IPS-NIHi11 (cell line): Measurements from ENCODE around the gene PER2.
A peak's percentile ranks its signal among the peaks of the same experiment; 100 is the strongest.
"Not testable (repeated sequence)": the region's sequence is repeated elsewhere in the genome, so short reads cannot be mapped to it uniquely, and the experiment has no call there.

Source experiments
- DNase-seq: peaks from one replicate; pipeline ENCODE4 v3.0.0; 2012; ENCODE audit warnings: mixed read lengths, low spot score

Gene PER2

DNA sequence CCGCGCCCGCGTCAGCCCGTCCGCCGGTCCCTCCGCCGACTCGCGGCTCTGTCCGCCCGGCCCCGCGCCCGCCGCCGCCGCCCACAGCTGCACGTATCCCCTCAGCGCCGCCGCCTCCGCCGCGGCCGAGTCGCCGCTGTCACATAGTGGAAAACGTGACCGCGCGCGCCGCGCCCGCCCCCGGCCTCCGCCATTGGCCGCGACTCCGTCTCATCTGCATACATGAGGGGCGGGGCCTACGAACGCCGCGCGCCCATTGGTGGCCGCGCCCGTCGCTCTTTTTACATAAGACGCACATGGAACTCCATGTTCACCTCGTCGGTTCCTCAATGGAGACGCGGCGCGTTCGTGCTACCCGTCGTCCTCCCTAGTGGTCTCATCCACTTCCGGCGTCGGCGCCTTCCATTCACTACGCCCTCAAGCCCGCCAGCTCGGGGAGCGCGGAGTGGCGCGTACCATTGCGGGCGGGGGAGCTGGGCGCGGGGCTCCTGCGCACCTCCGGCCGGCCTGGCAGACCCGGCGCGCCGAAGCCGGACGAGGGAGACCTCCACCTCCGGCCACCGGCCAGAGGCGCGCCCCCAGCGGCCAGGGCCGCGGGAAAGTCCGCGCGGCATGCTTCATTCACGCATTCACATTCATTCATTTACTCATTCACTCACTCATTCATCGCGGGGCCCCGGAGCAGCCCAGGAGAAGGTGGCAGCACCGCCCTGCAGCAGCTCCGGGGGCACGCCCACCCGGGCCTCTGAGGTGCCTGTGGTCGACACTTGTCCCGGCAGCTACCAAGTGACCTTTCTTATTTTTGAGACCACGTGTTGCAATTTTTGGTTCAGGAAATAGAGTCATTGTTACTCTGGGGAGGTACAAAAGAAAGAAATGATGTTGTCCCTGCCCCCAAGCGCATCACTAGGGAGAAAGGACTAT is 502 bp upstream of the PER2 start:
- peak; percentile 92 for DNase-seq

DNA sequence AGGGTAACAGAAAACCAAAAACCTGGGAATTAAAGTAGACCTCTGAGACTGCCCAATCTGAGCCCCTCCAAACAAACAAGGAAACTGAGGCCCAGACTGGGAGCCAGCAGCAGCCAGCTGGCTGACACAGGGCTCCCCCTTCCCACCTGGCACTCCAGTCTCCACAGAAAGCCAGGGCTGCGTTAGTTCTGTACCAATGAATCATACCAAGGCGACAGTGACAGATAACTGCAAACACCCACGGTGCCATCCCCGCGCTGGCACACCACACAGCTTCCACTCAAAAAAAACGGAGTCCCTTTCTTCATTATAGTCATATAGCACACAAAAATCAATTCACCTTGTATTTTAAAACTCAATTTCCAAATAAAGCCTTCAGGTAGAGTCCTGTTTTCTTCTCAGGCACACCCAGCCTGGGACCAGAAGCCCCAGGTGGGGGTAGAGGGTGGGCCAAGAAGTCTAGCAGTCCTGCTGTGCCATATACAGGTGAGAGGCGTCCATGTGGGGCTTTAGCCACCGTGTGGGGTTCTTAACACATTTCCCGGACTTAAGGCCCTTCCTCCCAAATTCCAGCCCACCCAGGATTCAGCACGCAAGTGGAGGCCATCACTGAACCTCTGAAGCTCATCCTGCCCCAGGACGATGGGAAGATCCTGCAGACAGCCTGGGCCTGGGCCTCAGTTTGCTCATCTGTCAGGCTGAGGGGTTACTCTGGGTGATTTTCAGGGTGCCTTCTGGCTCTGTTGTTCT is 1.2 kb downstream of the PER2 start:
- DNase-seq: no peak

DNA sequence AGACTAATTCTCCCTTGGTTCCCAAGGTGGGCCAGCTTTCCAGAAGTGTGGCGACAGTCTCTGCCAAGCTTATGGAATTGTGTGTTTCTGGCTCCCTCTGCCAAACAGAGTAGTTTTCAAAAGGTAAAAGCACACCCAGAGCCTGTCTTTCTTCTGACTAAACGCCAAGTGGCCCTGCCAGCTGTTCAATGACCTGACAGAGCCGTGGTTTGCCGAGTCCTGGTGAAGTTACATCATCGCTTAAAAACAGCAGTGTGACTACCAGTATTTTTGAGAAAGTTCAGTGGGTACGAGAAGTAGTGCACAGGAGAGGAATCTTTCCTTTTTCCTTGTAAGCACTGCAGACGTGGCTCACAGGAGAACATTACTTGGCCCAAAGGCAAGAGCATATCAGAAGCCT is 1.9 kb downstream of the PER2 start:
- DNase-seq: no peak

DNA sequence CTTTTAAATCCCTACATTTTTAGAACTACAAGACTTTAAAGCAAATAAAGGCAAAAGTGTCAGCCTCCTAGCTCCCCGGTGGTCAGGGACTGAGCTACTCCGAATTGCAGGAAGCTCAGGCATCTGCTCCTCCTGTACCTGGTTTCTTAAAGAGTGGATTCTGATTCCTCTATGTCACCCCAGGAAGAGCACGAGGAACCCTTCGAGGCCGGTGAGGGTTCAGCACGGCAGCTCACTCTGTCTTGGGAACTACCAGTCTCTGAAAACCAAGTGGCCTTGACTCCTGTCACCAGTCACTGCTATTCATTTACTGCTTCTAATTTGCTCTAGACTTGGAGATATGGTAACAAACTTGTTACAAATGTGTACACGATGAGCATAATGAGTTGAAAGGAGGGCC is 2.3 kb downstream of the PER2 start:
- no peak for DNase-seq

DNA sequence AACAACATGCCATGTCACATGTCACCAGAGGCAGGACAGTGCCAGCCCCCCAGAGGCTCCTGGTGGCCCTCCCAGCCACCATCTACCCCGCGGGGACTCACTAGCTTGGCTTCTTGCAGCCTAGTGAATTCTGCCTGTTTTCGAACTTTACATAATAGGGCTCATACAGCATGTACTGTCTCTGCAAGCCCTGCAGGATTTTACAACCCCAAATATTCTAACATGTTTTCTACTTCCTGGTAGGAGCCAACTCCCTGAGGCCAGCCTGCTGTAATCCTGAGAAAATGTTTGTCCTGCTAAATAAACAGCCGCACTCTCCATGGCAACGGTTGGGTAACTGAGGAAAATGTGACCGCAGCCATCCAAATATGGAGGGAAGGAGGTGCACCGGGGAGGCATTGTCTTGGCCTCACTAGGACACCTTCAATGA is 2.7 kb downstream of the PER2 start:
- peak; percentile 50 for DNase-seq

DNA sequence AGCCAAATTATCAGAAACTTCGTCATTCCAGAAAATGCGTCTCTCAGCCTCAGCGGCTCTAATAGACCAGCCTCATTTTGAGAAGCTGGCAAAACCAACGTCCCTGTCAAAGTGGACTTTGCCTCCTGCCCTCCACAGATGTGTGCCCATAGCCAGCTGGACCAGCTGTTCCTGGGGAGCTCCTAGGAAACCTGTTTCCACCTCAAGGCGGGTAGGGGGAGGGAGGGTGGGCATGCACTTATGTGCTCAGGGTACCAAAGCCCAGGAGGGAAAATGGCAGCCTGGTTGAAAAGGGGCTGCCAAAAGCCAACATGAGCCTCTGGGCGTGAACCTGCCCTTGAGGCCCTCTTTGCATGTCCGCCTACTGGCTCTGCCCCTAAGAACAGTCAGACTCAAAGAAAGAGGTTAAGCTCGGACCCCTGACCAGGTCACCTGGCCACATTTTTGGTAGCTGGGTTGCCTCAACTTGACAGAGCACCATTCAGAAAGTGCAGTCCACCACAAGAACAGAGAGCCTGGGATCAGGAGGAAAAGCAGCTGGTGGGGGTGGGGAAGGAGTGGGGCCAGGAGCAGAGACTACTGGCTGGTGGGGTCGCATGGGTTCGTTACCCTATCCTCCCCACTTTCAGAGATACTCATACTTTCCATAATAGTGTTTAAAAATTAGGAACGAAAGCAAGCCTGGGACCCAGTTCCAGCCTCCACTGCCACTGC is 3.5 kb downstream of the PER2 start:
- DNase-seq: no peak

DNA sequence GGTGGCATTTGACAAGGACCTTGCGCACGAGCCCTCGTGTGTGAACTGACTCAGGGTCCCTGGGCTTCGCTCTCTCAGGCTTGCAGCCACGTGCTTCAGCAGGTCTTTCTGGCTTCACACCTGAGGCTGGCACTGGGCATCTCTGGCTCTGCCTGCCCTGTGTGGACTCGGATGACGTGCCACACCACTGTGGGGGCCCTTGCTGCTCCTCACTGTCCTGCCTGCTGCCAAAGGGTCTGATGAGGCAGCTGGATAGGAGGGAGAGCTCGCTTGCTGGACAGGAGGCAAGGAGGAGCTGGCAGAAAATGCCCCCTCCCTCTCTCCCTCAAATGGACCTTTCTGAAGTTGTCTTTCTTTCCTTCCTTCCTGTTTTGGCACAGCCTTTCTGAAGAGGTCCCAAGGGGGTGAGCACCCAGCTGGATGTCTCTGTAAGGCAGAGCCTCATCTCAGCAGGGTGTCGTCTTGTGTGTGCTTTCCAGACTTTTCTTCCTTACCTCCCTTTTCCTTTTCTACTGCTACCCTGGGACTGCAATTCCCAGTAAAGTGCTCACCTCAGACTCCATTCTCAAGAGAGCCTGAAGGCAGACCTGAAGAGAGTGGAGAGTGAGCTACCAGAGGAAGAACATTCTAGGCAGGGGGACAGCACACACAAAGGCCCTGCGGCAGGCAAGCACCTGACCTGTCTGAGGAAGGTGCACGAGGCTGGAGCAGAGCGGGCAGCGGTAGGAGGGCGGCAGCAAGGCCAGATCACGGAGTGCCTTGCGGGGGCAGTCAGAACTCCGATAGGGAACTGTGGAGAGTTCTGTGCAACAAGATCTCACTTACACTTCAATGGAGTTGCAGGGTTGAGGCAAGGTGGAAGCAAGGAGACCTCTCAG is 5.3 kb downstream of the PER2 start:
- DNase-seq: no peak

DNA sequence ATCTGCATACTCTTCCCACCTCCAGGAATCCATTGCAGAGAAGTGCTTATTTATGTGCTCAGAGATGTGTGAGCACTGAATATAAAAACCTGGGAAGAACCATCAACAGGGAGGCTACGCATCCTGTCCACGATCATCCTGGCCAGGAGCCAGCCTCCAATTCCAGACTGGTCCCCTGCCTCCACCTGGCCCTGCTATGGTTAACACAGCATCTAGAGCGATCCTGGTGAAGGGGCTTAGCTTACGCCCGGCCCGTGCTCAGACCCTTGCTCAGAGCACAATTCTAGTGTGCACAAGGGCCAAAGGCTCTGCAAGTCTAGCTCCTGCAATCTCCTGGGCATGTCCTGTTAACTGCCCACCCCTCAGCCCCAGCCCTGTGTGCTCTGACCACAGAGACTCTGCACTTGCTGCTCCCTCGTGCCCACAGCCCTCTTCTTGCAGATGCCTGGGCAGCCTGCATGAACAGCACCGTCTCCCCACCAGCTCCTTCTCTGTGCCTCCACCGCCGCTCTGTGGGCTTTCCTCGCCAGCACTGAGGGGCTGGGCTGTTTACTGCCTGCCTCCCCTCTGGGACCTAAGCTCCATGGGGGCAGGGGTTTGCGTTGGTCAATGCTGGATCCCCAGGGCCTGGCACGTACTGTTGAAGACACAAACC is 6.5 kb downstream of the PER2 start:
- DNase-seq: no peak

DNA sequence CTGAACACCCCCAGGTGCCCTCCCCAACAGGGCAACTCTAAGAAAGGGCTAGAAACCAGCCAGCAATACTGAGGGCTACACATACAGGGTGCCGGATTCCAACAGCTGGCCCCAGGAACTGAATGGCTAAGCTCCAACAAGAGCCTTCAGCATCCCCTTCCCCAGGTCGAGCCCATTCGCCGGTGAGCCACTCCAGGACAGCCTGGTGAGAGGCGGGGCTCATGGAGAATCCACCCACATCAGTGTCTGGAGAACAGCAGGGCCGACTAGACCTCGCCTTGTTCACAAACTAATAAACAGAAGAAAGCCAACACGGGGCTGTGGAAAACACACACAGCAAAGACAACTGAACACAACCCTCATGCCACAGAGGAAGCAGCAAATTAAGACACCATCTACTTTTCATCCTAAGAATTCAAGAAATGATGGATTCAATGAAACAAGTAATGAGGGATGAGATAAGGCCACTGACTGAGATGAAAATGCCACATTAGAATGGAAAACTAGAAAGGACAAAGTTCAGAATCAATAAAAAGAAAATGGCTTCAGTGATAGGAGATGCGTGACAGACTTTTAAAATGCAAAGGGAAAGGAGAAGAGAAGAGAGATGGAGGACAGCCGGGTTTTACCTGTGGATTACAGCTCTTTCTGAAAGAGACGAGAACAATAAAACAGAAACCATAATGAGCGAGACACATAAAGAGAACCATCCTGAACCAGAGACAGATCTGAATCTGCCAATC is 8.2 kb downstream of the PER2 start:
- no peak for DNase-seq

DNA sequence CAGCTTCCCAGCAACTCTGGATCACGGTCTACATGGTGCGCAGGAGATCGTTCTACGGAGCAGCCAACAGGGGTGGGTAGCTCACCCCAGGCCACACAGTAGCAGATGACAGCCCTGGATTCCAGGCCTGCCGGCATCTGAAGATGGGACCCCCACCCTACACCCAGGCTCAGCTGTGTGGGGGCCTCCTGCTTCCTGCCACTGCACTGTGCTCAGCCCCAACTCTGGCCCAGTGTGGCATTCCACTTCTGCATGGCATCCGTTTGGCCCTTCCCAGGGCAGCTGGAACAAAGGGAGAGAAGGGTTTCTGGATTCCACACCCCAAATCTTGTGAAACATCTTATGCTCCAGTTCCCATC is 9.1 kb downstream of the PER2 start:
- no peak for DNase-seq

DNA sequence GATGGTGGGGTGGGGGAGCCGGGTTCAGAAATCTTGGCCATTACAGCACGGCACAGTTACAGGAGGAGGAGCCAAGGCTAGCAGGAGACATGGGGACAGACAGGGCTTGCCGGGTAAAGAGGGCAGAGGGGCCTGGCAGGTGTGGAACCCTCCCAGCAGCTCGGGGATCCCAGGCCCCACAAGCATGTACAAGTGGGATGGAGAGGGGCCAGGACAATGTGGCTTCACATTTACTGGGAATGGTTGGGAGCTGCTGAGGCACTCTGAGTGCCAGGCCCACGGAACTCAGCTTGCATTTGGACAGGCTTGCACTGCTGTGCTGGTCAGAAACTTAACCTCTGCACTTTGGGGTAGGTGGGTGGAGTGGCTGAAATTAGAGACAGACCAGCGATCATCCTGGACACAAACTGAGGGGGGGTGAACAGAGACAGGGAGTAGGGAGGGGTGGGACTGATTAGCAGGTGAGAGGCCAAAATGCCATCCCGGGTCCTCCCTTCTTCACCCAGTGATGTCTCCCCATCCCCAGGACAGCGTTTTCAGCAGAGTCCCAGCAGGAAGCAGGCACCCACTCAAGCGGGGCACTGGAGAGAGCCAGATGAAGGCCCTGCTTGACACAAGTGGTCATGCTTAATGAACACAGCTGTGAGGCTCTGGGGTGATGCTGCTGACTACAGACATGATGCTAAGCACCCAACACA is 9.6 kb downstream of the PER2 start:
- DNase-seq: no peak

DNA sequence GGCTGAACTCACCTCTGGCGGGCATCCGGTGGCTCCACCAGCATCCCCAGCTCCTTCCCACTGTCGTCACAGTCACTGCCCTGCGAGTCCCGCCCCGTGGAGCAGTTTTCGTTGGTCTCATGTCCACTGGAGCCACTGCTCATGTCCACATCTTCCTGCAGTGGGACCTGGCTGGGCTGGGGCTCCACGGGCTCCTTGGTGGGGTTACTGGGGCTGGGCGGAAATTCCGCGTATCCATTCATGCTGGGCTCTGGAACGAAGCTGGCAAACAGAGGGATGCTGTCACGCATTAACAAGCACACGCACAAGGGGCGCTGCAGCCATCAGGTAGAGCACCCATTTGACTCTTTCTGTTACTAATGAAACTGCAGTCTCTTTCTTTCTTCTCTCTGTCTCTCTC is 10.7 kb downstream of the PER2 start:
- DNase-seq: peak; percentile 70

DNA sequence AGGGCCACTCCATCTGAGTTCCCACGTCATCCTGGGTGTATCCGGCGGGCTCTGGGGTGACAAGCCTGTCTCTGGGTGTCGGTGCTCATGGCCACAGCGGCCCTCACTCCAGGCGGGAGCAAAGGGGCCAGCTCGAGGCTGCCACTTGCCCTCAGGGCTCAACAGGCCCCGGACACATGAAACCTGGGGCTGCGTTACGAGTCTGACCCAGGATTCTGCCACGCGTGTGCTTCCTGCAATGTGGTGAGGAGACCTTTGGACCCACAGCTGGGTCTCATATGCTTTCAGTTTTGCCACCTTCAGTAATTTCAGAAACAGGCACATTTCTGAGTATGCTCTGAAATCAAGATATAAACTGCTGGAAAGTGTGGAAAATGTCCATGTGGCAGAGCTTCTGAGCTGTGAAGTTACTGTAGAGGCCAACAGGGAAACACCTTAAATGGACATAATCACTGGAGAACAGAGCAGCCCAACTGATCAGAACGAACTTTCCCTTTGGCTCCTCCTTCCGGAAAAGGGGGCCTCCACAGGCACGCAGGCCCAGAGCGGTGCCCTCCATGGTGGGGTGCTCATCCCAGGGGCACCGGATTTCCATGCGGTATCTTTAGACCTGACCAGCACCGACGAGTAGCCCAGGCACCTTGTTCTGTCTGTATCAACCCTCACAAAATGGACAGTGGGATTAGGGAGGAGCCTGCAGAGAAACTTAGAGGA is 14.1 kb downstream of the PER2 start:
- DNase-seq: no peak

DNA sequence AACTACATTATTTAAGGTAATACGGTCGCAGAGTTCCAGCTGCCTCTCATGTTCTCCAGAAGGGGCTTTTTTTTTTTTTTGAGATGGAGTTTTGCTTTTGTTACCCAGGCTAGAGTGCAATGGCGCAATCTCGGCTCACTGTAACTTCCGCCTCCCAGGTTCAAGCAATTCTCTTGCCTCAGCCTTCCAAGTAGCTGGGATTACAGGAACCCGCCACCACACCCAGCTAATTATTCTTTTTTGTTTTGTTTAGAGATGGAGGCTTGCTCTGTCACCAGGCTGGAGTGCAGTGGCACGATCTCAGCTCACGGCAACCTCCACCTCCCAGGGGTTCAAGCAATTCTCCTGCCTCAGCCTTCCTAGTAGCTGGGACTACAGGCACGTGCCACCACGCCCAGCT is 15.0 kb downstream of the PER2 start:
- not testable (repeated sequence) for DNase-seq

DNA sequence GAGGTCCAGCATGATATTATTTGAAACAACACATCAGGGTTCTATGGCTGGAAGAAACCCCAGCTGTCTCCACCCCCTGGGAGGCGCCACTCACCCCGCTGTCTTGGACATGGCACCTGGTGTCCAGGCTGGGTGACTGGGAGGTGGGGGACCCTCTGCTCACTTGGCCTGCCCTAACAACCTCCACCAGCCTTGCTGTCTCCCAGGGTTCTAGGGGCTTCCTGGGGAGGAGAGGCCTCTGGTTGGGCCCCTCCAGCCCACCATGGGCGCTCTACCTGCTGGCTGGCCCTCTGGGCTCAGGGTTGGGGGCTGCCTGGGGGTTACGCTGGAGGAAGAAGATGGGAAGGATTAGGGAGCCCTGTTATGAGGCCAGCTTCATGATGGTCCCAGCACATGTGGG is 16.3 kb downstream of the PER2 start:
- DNase-seq: no peak

DNA sequence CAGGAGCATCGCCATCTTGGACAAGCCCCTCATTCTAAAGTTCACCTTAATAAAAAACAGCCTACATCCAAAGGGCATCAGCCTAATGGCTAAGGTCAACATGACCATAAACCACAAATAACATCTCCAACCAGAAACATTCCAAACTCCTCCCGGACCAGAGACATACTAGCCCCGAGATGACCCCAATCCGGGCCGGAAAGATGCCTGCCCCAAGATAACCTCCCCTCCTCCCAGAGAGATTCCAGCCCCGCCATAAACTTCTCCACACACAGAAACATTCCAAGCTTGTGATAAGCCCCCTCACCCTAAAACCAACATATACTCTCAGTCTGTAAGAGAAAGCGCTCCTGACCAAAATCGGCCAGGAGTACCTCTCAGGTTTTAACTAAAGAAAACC is 16.7 kb downstream of the PER2 start:
- DNase-seq: not testable (repeated sequence)

DNA sequence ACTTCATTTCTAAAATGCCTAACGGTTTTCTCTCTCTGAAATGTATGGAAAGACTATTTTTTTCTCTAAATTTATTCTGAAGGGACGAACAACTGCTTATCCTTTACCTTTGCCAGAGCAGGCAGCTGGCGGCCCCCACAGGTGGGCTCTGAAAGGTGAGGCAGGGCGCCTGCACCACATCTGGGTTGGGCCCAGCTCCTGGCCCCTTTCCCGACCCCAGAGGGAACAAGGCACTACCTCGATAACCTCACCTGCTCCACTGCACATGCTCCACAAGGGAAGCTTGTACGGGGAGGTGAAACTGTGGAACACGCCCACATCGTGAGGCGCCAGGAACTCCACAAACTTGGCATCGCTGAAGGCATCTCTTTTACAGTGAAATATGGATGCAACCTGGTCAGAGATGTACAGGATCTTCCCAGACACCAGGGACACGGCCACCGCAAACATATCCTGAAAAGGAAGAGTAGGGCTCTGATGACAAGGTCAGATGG is 17.3 kb downstream of the PER2 start:
- DNase-seq: no peak

DNA sequence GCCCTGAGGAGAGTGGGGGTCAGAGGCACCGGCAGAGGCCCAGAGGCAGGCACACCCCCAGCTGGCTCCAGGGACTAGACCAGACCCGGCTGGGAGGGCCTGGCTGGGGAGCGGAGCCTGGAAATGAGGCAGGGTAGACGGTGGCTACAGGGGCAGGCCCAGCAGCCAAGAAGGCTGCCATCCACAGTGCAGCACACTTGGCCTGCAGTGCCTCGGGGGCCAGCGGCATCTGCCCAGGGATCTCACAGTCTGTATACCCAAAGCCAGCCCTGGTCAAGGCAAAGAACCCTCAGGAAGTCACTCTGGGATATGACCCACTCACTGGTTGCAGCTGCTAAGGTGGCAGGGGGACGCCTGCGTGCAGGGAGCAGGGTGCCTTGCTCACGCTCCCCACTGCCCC is 17.8 kb downstream of the PER2 start:
- no peak for DNase-seq

DNA sequence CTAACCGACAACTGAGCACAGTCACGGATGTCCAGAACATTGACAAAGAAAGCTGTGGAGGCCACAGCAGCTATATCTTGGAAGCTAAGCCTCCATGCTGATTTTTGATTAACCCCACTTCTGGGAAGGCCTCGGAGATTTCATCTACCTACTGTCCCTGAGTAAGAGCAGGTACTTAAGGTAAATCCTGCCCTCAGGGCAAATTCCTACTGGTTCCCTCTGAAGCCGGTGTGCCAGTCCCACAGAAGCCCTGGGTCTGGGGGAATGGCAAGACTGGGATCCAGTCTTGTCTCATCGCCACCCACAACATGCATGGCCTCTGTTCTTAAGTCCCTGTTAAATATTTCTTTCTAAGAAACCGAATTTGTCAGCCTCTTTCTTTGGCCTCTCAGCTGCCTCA is 18.7 kb downstream of the PER2 start:
- DNase-seq: no peak
